WTC11 (cell line): ENCODE measurements around the gene MAP4. TPM values are rescaled to one million over a fixed set of nuclear protein-coding genes. Genes with fewer than 3 reads are reported as not detected.

Experiments used
- ATAC-seq: fragments of 200-7000 bp; cut with Tn5 transposase; 2 replicates; pipeline ENCODE4 v1.10.0; 2021; ENCODE audit warnings: mild to moderate bottlenecking, moderate library complexity
- CTCF ChIA-PET: fragments of 300-600 bp; sonication (Branson Sonifier 250); formaldehyde crosslinking; loops from one replicate; lab custom pipeline; 2021; ENCODE audit warnings: antibody characterized with exemption; lab: Charles Lee
- POLR2A ChIA-PET: fragments of 350-600 bp; sonication (Branson Sonifier 250); formaldehyde crosslinking; loops from one replicate; lab custom pipeline; 2021; ENCODE audit warnings: antibody characterized with exemption; lab: Charles Lee
- DNase-seq: peaks from one replicate; pipeline ENCODE4 v3.0.0; 2021; ENCODE audit warnings: low spot score
- H3K27ac Mint-ChIP-seq: 2 replicates; pipeline ENCODE4 v1.8.0; 2021; ENCODE audit warnings: mixed read lengths
- H3K27me3 Mint-ChIP-seq: 2 replicates; pipeline ENCODE4 v1.8.0; 2021; ENCODE audit warnings: low read depth, mild to moderate bottlenecking, moderate library complexity, mixed read lengths
- H3K36me3 Mint-ChIP-seq: 2 replicates; pipeline ENCODE4 v1.8.0; 2021; ENCODE audit warnings: mixed read lengths
- H3K4me1 Mint-ChIP-seq: 2 replicates; pipeline ENCODE4 v1.8.0; 2022; ENCODE audit warnings: mixed read lengths
- H3K4me3 Mint-ChIP-seq: 2 replicates; pipeline ENCODE4 v1.8.0; 2021; ENCODE audit warnings: mild to moderate bottlenecking, moderate library complexity, mixed read lengths
- H3K9me3 Mint-ChIP-seq: 2 replicates; pipeline ENCODE4 v1.8.0; 2021; ENCODE audit warnings: mixed read lengths
- CREM ChIP-seq: sonication (generic); formaldehyde crosslinking; IDR thresholded peaks from 2 replicates; pipeline ENCODE4 v1.8.1; 2022; ENCODE audit warnings: mild to moderate bottlenecking, missing genetic modification reagents, moderate library complexity
- ELF4 ChIP-seq: sonication (generic); formaldehyde crosslinking; IDR thresholded peaks from 2 replicates; pipeline ENCODE4 v1.8.1; 2022; ENCODE audit warnings: low read depth, mild to moderate bottlenecking, moderate library complexity, missing genetic modification reagents
- ERG ChIP-seq: fragments of 250-450 bp; sonication (Bioruptor Pico); IDR thresholded peaks from 2 replicates; pipeline ENCODE4 v1.8.0; 2021; ENCODE audit warnings: mild to moderate bottlenecking
- ESRRA ChIP-seq: sonication (generic); formaldehyde crosslinking; IDR thresholded peaks from 2 replicates; pipeline ENCODE4 v1.8.1; 2022; ENCODE audit warnings: mild to moderate bottlenecking, missing genetic modification reagents, borderline replicate concordance
- FOXK1 ChIP-seq: sonication (generic); formaldehyde crosslinking; IDR thresholded peaks from 2 replicates; pipeline ENCODE4 v1.8.0; 2022; ENCODE audit warnings: mild to moderate bottlenecking, moderate library complexity, missing genetic modification reagents
- GRHL2 ChIP-seq: fragments of 250-450 bp; sonication (Bioruptor Pico); IDR thresholded peaks from 2 replicates; pipeline ENCODE4 v1.8.0; 2022; ENCODE audit warnings: mild to moderate bottlenecking, moderate library complexity; ENCODE audit not compliant: insufficient replicate concordance, severe bottlenecking
- GTF2I ChIP-seq: fragments of 250-450 bp; sonication (Bioruptor Pico); conservative IDR thresholded peaks from 2 replicates; pipeline ENCODE4 v1.4.0; 2021; ENCODE audit warnings: mild to moderate bottlenecking
- MLX ChIP-seq: sonication (generic); formaldehyde crosslinking; IDR thresholded peaks from 2 replicates; pipeline ENCODE4 v1.8.1; 2023; ENCODE audit warnings: mild to moderate bottlenecking, missing genetic modification reagents, moderate library complexity
- SOX15 ChIP-seq: fragments of 250-450 bp; sonication (Bioruptor Pico); IDR thresholded peaks from 2 replicates; pipeline ENCODE4 v1.9.0; 2021; ENCODE audit warnings: mild to moderate bottlenecking
- SP1 ChIP-seq: sonication (generic); formaldehyde crosslinking; conservative IDR thresholded peaks from 2 replicates; pipeline ENCODE4 v1.8.1; 2022; ENCODE audit warnings: missing genetic modification reagents
- STAT6 ChIP-seq: sonication (generic); formaldehyde crosslinking; conservative IDR thresholded peaks from 2 replicates; pipeline ENCODE4 v1.8.1; 2023; ENCODE audit warnings: mild to moderate bottlenecking, low read depth, missing genetic modification reagents, moderate library complexity
- ZMAT4 ChIP-seq: fragments of 250-450 bp; sonication (Bioruptor Pico); IDR thresholded peaks from 2 replicates; pipeline ENCODE4 v1.9.0; 2021; ENCODE audit warnings: mild to moderate bottlenecking
- ZNF317 ChIP-seq: sonication (generic); formaldehyde crosslinking; IDR thresholded peaks from 2 replicates; pipeline ENCODE4 v1.8.1; 2023; ENCODE audit warnings: low read depth, mild to moderate bottlenecking, moderate library complexity, missing genetic modification reagents, borderline replicate concordance
- ZNF396 ChIP-seq: fragments of 250-450 bp; sonication (Bioruptor Pico); IDR thresholded peaks from 2 replicates; pipeline ENCODE4 v1.8.0; 2021; ENCODE audit warnings: mild to moderate bottlenecking, moderate library complexity, borderline replicate concordance
- total RNA-seq: library from RNA; stranded (reverse); gene quantifications from 3 replicates; pipeline ENCODE4 v1.2.3, GENCODE V29; 2021
- TF ChIP-seq, protein P1 (sequence below): sonication (generic); formaldehyde crosslinking; IDR thresholded peaks from 2 replicates; pipeline ENCODE4 v1.8.0; 2023; ENCODE audit warnings: missing genetic modification reagents
- TF ChIP-seq, protein P2 (sequence below): sonication (generic); formaldehyde crosslinking; IDR thresholded peaks from 2 replicates; pipeline ENCODE4 v1.8.0; 2022; ENCODE audit warnings: mild to moderate bottlenecking, missing genetic modification reagents
- TF ChIP-seq, protein P3 (sequence below): sonication (generic); formaldehyde crosslinking; IDR thresholded peaks from 2 replicates; pipeline ENCODE4 v1.8.1; 2022; ENCODE audit warnings: mild to moderate bottlenecking, moderate library complexity, missing genetic modification reagents
- TF ChIP-seq, protein P4 (sequence below): sonication (generic); formaldehyde crosslinking; IDR thresholded peaks from 2 replicates; pipeline ENCODE4 v1.8.1; 2023; ENCODE audit warnings: mild to moderate bottlenecking, missing genetic modification reagents
- TF ChIP-seq, protein P5 (sequence below): sonication (generic); formaldehyde crosslinking; IDR thresholded peaks from 2 replicates; pipeline ENCODE4 v1.8.0; 2022; ENCODE audit warnings: mild to moderate bottlenecking, missing genetic modification reagents

Gene MAP4
- total RNA-seq, 1 experiment from 2014 or later: 199 TPM

- ChIA-PET CTCF (no interaction called here), POLR2A (no interaction called here)
- Mint-ChIP-seq H3K4me3 (no peak overlapping the region), H3K27me3 (no peaks in the 10 kb centered on the region), H3K4me1 (peaks cover 24% of the 10 kb centered on the region), H3K36me3 (peaks cover 7% of the 10 kb centered on the region), H3K27ac (peak overlapping the region; percentile 30), H3K9me3 (no peaks in the 10 kb centered on the region)
- ATAC-seq (no peak), DNase-seq (no peak)
- TF ChIP-seq, protein P1, sequence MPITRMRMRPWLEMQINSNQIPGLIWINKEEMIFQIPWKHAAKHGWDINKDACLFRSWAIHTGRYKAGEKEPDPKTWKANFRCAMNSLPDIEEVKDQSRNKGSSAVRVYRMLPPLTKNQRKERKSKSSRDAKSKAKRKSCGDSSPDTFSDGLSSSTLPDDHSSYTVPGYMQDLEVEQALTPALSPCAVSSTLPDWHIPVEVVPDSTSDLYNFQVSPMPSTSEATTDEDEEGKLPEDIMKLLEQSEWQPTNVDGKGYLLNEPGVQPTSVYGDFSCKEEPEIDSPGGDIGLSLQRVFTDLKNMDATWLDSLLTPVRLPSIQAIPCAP (CRISPR knock-in tag): no peak
- TF ChIP-seq, protein P2, sequence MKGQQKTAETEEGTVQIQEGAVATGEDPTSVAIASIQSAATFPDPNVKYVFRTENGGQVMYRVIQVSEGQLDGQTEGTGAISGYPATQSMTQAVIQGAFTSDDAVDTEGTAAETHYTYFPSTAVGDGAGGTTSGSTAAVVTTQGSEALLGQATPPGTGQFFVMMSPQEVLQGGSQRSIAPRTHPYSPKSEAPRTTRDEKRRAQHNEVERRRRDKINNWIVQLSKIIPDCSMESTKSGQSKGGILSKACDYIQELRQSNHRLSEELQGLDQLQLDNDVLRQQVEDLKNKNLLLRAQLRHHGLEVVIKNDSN (CRISPR knock-in tag): no peak
- no peak for TF ChIP-seq ERG
- TF ChIP-seq GTF2I (CRISPR knock-in tag): no peak
- TF ChIP-seq, protein P3, sequence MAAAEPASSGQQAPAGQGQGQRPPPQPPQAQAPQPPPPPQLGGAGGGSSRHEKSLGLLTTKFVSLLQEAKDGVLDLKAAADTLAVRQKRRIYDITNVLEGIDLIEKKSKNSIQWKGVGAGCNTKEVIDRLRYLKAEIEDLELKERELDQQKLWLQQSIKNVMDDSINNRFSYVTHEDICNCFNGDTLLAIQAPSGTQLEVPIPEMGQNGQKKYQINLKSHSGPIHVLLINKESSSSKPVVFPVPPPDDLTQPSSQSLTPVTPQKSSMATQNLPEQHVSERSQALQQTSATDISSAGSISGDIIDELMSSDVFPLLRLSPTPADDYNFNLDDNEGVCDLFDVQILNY (CRISPR knock-in tag): no peak
- no peak for TF ChIP-seq ELF4
- TF ChIP-seq, protein P4, sequence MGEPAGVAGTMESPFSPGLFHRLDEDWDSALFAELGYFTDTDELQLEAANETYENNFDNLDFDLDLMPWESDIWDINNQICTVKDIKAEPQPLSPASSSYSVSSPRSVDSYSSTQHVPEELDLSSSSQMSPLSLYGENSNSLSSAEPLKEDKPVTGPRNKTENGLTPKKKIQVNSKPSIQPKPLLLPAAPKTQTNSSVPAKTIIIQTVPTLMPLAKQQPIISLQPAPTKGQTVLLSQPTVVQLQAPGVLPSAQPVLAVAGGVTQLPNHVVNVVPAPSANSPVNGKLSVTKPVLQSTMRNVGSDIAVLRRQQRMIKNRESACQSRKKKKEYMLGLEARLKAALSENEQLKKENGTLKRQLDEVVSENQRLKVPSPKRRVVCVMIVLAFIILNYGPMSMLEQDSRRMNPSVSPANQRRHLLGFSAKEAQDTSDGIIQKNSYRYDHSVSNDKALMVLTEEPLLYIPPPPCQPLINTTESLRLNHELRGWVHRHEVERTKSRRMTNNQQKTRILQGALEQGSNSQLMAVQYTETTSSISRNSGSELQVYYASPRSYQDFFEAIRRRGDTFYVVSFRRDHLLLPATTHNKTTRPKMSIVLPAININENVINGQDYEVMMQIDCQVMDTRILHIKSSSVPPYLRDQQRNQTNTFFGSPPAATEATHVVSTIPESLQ (CRISPR knock-in tag): no peak
- TF ChIP-seq ESRRA (CRISPR knock-in tag): no peak
- no peak for TF ChIP-seq CREM (CRISPR knock-in tag)
- TF ChIP-seq SP1 (CRISPR knock-in tag): no peak
- TF ChIP-seq SOX15 (CRISPR knock-in tag): no peak
- TF ChIP-seq ZNF317 (CRISPR knock-in tag): no peak
- TF ChIP-seq, protein P5, sequence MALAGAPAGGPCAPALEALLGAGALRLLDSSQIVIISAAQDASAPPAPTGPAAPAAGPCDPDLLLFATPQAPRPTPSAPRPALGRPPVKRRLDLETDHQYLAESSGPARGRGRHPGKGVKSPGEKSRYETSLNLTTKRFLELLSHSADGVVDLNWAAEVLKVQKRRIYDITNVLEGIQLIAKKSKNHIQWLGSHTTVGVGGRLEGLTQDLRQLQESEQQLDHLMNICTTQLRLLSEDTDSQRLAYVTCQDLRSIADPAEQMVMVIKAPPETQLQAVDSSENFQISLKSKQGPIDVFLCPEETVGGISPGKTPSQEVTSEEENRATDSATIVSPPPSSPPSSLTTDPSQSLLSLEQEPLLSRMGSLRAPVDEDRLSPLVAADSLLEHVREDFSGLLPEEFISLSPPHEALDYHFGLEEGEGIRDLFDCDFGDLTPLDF (CRISPR knock-in tag): no peak
- TF ChIP-seq STAT6 (CRISPR knock-in tag): no peak
- TF ChIP-seq ZMAT4: no peak
- TF ChIP-seq GRHL2 (CRISPR knock-in tag): no peak
- TF ChIP-seq ZNF396: no peak
- no peak for TF ChIP-seq FOXK1 (CRISPR knock-in tag)
- no peak for TF ChIP-seq MLX (CRISPR knock-in tag)
These were observed 119.5 kb downstream of the MAP4 start for GRCh38 chr3:47896736-47897135.
